Uterus (tissue), 2 donors: ENCODE data around the gene CFAP119.

Experiments used
- POLR2A ChIP-seq, 2 donors: fragments of 450-650 bp; IDR thresholded peaks; one replicate each; pipeline ENCODE4 v1.6.1; 2016; ENCODE audit warnings: antibody characterized with exemption in 2 of 2, mild to moderate bottlenecking in 1 of 2, moderate library complexity in 1 of 2
- TF ChIP-seq, protein P1 (sequence below), 4 experiments: fragments of 200-600 bp in 2 of 4; fragments of 450-650 bp in 2 of 4; sonication (generic) in 2 of 4; IDR thresholded peaks; one replicate each; pipeline ENCODE4 v1.5.1; 2016 to 2019; ENCODE audit warnings: antibody characterized with exemption in 4 of 4, mild to moderate bottlenecking in 2 of 4, moderate library complexity in 1 of 4

DNA sequence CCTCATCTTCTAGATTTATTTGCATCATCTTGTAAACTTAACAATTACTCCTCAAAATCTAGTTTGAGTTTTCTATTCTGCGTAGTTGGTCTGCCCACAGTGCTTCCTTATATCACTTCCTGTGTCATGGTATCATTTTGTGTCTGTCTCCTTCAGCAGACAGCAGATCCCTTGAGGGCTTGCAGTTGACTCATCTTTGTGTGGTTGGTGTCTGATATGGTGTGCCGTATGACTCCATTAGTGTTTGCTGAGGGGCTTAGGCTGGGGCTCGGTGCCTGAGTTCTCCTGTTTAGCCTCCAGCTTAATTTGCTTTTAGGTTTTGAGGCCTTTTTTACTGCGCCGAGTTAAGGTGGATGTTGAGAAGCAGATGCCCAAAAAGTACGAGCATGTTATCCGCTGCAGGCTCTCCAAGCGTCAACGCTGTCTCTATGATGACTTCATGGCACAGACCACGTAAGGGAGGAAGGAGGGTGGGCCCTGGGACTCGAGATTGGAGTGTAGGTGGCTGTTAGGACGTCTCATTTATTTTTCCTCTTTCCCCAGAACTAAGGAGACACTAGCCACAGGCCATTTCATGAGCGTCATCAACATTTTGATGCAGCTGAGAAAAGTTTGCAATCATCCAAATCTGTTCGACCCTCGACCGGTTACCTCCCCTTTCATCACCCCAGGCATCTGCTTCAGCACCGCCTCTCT, 46.0 kb downstream of the CFAP119 start:
- TF ChIP-seq, protein P1, sequence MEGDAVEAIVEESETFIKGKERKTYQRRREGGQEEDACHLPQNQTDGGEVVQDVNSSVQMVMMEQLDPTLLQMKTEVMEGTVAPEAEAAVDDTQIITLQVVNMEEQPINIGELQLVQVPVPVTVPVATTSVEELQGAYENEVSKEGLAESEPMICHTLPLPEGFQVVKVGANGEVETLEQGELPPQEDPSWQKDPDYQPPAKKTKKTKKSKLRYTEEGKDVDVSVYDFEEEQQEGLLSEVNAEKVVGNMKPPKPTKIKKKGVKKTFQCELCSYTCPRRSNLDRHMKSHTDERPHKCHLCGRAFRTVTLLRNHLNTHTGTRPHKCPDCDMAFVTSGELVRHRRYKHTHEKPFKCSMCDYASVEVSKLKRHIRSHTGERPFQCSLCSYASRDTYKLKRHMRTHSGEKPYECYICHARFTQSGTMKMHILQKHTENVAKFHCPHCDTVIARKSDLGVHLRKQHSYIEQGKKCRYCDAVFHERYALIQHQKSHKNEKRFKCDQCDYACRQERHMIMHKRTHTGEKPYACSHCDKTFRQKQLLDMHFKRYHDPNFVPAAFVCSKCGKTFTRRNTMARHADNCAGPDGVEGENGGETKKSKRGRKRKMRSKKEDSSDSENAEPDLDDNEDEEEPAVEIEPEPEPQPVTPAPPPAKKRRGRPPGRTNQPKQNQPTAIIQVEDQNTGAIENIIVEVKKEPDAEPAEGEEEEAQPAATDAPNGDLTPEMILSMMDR (IDR thresholded peaks at IDR 0.05): no peak
- TF ChIP-seq POLR2A (IDR thresholded peaks at IDR 0.05): no peak
